Hepatocyte (in vitro differentiated cells): ENCODE data around the gene PRX. TPM values are rescaled to one million over a fixed set of nuclear protein-coding genes. Genes with fewer than 3 reads are reported as not detected.

ENCODE experiments used
- DNase-seq: peaks from one replicate; pipeline ENCODE4 v3.0.0-alpha.2; 2016; ENCODE audit warnings: low spot score
- H2AFZ ChIP-seq: fragments of 200-600 bp; sonication (generic); 2 replicates; pipeline ENCODE4 v1.6.0; 2016; ENCODE audit warnings: antibody characterized with exemption, mild to moderate bottlenecking
- H3K27ac ChIP-seq: fragments of 200-600 bp; sonication (generic); 2 replicates; pipeline ENCODE4 v1.5.1; 2016; ENCODE audit warnings: mild to moderate bottlenecking
- H3K27me3 ChIP-seq: fragments of 200-600 bp; sonication (generic); 2 replicates; pipeline ENCODE4 v1.6.1; 2016
- H3K36me3 ChIP-seq: fragments of 200-600 bp; sonication (generic); replicated peaks from 2 replicates; pipeline ENCODE4 v1.5.1; 2016; ENCODE audit warnings: low read depth; ENCODE audit not compliant: insufficient read depth
- H3K4me1 ChIP-seq: fragments of 200-600 bp; sonication (generic); 2 replicates; pipeline ENCODE4 v1.5.1; 2016; ENCODE audit warnings: mild to moderate bottlenecking, moderate library complexity; ENCODE audit not compliant: insufficient read depth
- H3K4me2 ChIP-seq: fragments of 200-600 bp; sonication (generic); 2 replicates; pipeline ENCODE4 v1.6.0; 2016
- H3K4me3 ChIP-seq: fragments of 200-600 bp; sonication (generic); 2 replicates; pipeline ENCODE4 v1.5.1; 2016; ENCODE audit warnings: mild to moderate bottlenecking
- H3K79me2 ChIP-seq: fragments of 200-600 bp; sonication (generic); 2 replicates; pipeline ENCODE4 v1.6.0; 2017; ENCODE audit warnings: mild to moderate bottlenecking
- H3K9me2 ChIP-seq: fragments of 200-600 bp; sonication (generic); replicated peaks from 2 replicates; pipeline ENCODE4 v1.6.0; 2017; ENCODE audit warnings: mild to moderate bottlenecking; ENCODE audit not compliant: insufficient read depth
- H3K9me3 ChIP-seq: fragments of 200-600 bp; sonication (generic); 2 replicates; pipeline ENCODE4 v1.5.1; 2016; ENCODE audit warnings: low read depth, mild to moderate bottlenecking
- H4K20me1 ChIP-seq: fragments of 200-600 bp; sonication (generic); 2 replicates; pipeline ENCODE4 v1.6.0; 2016; ENCODE audit warnings: mild to moderate bottlenecking; ENCODE audit not compliant: insufficient read depth, poor library complexity, severe bottlenecking
- EZH2 ChIP-seq: fragments of 200-600 bp; sonication (generic); IDR thresholded peaks from 2 replicates; pipeline ENCODE4 v1.6.1; 2016; ENCODE audit warnings: antibody characterized with exemption, mild to moderate bottlenecking, borderline replicate concordance
- EZH2phosphoT487 ChIP-seq: fragments of 200-600 bp; sonication (generic); IDR thresholded peaks from one replicate; pipeline ENCODE4 v1.6.1; 2018; ENCODE audit warnings: antibody characterized with exemption, mild to moderate bottlenecking, low read depth, moderate library complexity; ENCODE audit not compliant: unreplicated experiment, severe bottlenecking
- WGBS: methylation state at CpG from one replicate; pipeline ENCODE4 v1.1.6; 2016; ENCODE audit warnings: low lambda C conversion rate; ENCODE audit errors: missing lambda C conversion rate; 5-methylcytosine and 5-hydroxymethylcytosine counted together
- microRNA-seq: library from miRNA; unstranded; fragments of <30 nt; microRNA quantifications from one replicate; pipeline ENCODE4, GENCODE V29; 2017
- polyA plus RNA-seq: library from polyadenylated mRNA; unstranded; fragments of >200 nt; fragmentation: Nextera tagmentation; extraction: Ambion mirVana; gene quantifications from 2 replicates; pipeline ENCODE4 v1.2.1, GENCODE V29; 2016
- small RNA-seq: library from RNA; depleted of rRNA; stranded (forward); fragments of <200 nt; gene quantifications from one replicate; pipeline ENCODE3, GENCODE V24; 2014
- total RNA-seq: library from RNA; depleted of rRNA; stranded (reverse); fragments of >200 nt; gene quantifications from 2 replicates; pipeline ENCODE4 v1.2.3, GENCODE V29; 2014
- TF ChIP-seq, protein P1 (sequence below): fragments of 200-600 bp; sonication (generic); IDR thresholded peaks from 2 replicates; pipeline ENCODE4 v1.5.1; 2016; ENCODE audit warnings: antibody characterized with exemption, mild to moderate bottlenecking; ENCODE audit not compliant: poor library complexity

Gene PRX
- total and polyA plus RNA-seq, 2 experiments from 2014 or later = 0.80 to 1.9 TPM

- no peaks in the 10 kb centered on the region for H3K9me3 ChIP-seq
- no peaks in the 10 kb centered on the region for H3K27me3 ChIP-seq
- H3K4me3 ChIP-seq = peak overlapping the region; percentile 50
- 17% methylated on average over 17 of the region's 17 CpGs for WGBS
- TF ChIP-seq EZH2 (no peak), EZH2phosphoT487 (no peak)
- TF ChIP-seq, protein P1, sequence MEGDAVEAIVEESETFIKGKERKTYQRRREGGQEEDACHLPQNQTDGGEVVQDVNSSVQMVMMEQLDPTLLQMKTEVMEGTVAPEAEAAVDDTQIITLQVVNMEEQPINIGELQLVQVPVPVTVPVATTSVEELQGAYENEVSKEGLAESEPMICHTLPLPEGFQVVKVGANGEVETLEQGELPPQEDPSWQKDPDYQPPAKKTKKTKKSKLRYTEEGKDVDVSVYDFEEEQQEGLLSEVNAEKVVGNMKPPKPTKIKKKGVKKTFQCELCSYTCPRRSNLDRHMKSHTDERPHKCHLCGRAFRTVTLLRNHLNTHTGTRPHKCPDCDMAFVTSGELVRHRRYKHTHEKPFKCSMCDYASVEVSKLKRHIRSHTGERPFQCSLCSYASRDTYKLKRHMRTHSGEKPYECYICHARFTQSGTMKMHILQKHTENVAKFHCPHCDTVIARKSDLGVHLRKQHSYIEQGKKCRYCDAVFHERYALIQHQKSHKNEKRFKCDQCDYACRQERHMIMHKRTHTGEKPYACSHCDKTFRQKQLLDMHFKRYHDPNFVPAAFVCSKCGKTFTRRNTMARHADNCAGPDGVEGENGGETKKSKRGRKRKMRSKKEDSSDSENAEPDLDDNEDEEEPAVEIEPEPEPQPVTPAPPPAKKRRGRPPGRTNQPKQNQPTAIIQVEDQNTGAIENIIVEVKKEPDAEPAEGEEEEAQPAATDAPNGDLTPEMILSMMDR = no peak
- peaks cover 47% of the 10 kb centered on the region for H3K79me2 ChIP-seq
- peaks cover 12% of the 10 kb centered on the region for H3K4me1 ChIP-seq
- peak overlapping the region; percentile 54 for H3K27ac ChIP-seq
- peak; percentile 38 for DNase-seq
- H2AFZ ChIP-seq = peak overlapping the region; percentile 79
- no peaks in the 10 kb centered on the region for H3K36me3 ChIP-seq
- H3K9me2 ChIP-seq = no peaks in the 10 kb centered on the region
- no peaks in the 10 kb centered on the region for H4K20me1 ChIP-seq
- H3K4me2 ChIP-seq = peak overlapping the region; percentile 77
These were observed 64.1 kb downstream of the PRX start for GRCh38 chr19:40348961-40349507.

GRCh38 chr19:40348125-40348913 lies 64.9 kb downstream of the PRX start, which contains the start of the genes C19orf47 and PLD3:
C19orf47 (minus strand) TSS chr19:40348397; CDS start chr19:40341857, 6,540 bp downstream.
PLD3 (plus strand) TSS chr19:40348695; CDS start chr19:40366484, 17,789 bp downstream.
- Histone ChIP-seq H3K9me2 (no peaks in the 10 kb centered on the region), H4K20me1 (no peaks in the 10 kb centered on the region), H3K27me3 (no peaks in the 10 kb centered on the region), H3K4me3 (peak within 1 kb of the TSS; percentile 82), H3K4me1 (peaks cover 12% of the 10 kb centered on the region), H3K27ac (peak within 1 kb of the TSS; percentile 54), H3K4me2 (peak within 1 kb of the TSS; percentile 94), H2AFZ (peak within 1 kb of the TSS; percentile 79), H3K9me3 (no peaks in the 10 kb centered on the region), H3K79me2 (peaks cover 54% of the 10 kb centered on the region), H3K36me3 (no peaks in the 10 kb centered on the region)
- TF ChIP-seq, protein P1 = no peak
- TF ChIP-seq EZH2phosphoT487 (no peak), EZH2 (no peak)
- under 1% methylated on average over 51 of the region's 77 CpGs for WGBS
- peak; percentile 100 for DNase-seq

- no peak for DNase-seq
- WGBS = 92% methylated on average over 7 of the region's 7 CpGs
These were observed 68.8 kb downstream of the PRX start for GRCh38 chr19:40344422-40344821.

More at GRCh38 chr19:40344422-40344821, 68.8 kb downstream of the PRX start:
- no peaks in the 10 kb centered on the region for H3K27me3 ChIP-seq
- H3K4me1 ChIP-seq = peaks cover 10% of the 10 kb centered on the region
- no peak overlapping the region for H3K4me3 ChIP-seq
- H3K9me2 ChIP-seq = no peaks in the 10 kb centered on the region
- TF ChIP-seq EZH2 = no peak
- TF ChIP-seq, protein P1 = no peak
- TF ChIP-seq EZH2phosphoT487 = no peak
- no peaks in the 10 kb centered on the region for H3K36me3 ChIP-seq
- no peak overlapping the region for H2AFZ ChIP-seq
- H3K4me2 ChIP-seq = no peak overlapping the region
- no peaks in the 10 kb centered on the region for H4K20me1 ChIP-seq
- H3K9me3 ChIP-seq = no peaks in the 10 kb centered on the region
- H3K79me2 ChIP-seq = peaks cover 52% of the 10 kb centered on the region
- H3K27ac ChIP-seq = no peak overlapping the region

Small RNA genes within 50 kb of the gene (microRNA-seq; reads per million reads assigned to microRNA genes)
- gene MIR6796 = 4.5 reads per million, percentile 5 among the genes with 10 or more reads in this experiment

Small RNA genes within 50 kb of the gene (small RNA-seq; reads per million reads assigned to genes)
- gene MIR6796 (0.09 reads per million), gene RF00017 (not detected)

Other genes with a start within 250 kb of the PRX start
- gene MAP3K10, start 222.0 kb downstream of the PRX start, total RNA-seq = 6.1 and 9.5 TPM in 2 replicates
- gene MAP3K10, start 222.0 kb downstream of the PRX start, polyA plus RNA-seq = 9.1 and 10.3 TPM in 2 replicates
- not detected in 2 replicates for gene TTC9B, start 195.0 kb downstream of the PRX start, total RNA-seq
- gene TTC9B, start 195.0 kb downstream of the PRX start, polyA plus RNA-seq = 0.21 and 0.33 TPM in 2 replicates
- gene CCNP, start 186.7 kb downstream of the PRX start, total RNA-seq = 0.12 TPM in 1 of 2 replicates, not detected in the other
- gene CCNP, start 186.7 kb downstream of the PRX start, polyA plus RNA-seq = 0.52 TPM in 1 of 2 replicates, not detected in the other
- gene AKT2, start 128.0 kb downstream of the PRX start, total RNA-seq = 103 and 106 TPM in 2 replicates
- gene AKT2, start 128.0 kb downstream of the PRX start, polyA plus RNA-seq = 53.7 and 54.9 TPM in 2 replicates
- 7.4 and 9.7 TPM in 2 replicates for gene C19orf47, start 65.0 kb downstream of the PRX start, total RNA-seq
- 9.3 and 9.8 TPM in 2 replicates for gene C19orf47, start 65.0 kb downstream of the PRX start, polyA plus RNA-seq
- gene PLD3, start 64.7 kb downstream of the PRX start, total RNA-seq = 668 and 805 TPM in 2 replicates
- 1,297 and 1,400 TPM in 2 replicates for gene PLD3, start 64.7 kb downstream of the PRX start, polyA plus RNA-seq
- 0.07 and 0.08 TPM in 2 replicates for gene HIPK4, start 23.2 kb downstream of the PRX start, total RNA-seq
- gene HIPK4, start 23.2 kb downstream of the PRX start, polyA plus RNA-seq = 0.13 TPM in 1 of 2 replicates, not detected in the other
- 14.4 and 17.1 TPM in 2 replicates for gene SERTAD1, start 12.6 kb upstream of the PRX start, total RNA-seq
- gene SERTAD1, start 12.6 kb upstream of the PRX start, polyA plus RNA-seq = 17.9 and 23.6 TPM in 2 replicates
- 36.4 and 40.4 TPM in 2 replicates for gene SERTAD3, start 31.0 kb upstream of the PRX start, total RNA-seq
- 62.2 and 64.0 TPM in 2 replicates for gene SERTAD3, start 31.0 kb upstream of the PRX start, polyA plus RNA-seq
- 114 and 116 TPM in 2 replicates for gene BLVRB, start 52.4 kb upstream of the PRX start, total RNA-seq
- gene BLVRB, start 52.4 kb upstream of the PRX start, polyA plus RNA-seq = 146 and 157 TPM in 2 replicates
- 0.28 and 0.67 TPM in 2 replicates for gene SPTBN4, start 53.6 kb upstream of the PRX start, total RNA-seq
- 0.66 and 1.3 TPM in 2 replicates for gene SPTBN4, start 53.6 kb upstream of the PRX start, polyA plus RNA-seq
- gene SHKBP1, start 163.5 kb upstream of the PRX start, total RNA-seq = 22.6 and 44.6 TPM in 2 replicates
- 81.3 and 83.6 TPM in 2 replicates for gene SHKBP1, start 163.5 kb upstream of the PRX start, polyA plus RNA-seq
- 45.6 and 50.2 TPM in 2 replicates for gene LTBP4, start 188.0 kb upstream of the PRX start, total RNA-seq
- 163 and 185 TPM in 2 replicates for gene LTBP4, start 188.0 kb upstream of the PRX start, polyA plus RNA-seq